Hepatocyte (in vitro differentiated cells): ENCODE data around the gene FIGNL1. TPM values are rescaled to one million over a fixed set of nuclear protein-coding genes. Genes with fewer than 3 reads are reported as not detected.

Experiments
- DNase-seq: peaks from one replicate; pipeline ENCODE4 v3.0.0-alpha.2; 2016; ENCODE audit warnings: low spot score
- H2AFZ ChIP-seq: fragments of 200-600 bp; sonication (generic); 2 replicates; pipeline ENCODE4 v1.6.0; 2016; ENCODE audit warnings: antibody characterized with exemption, mild to moderate bottlenecking
- H3K27ac ChIP-seq: fragments of 200-600 bp; sonication (generic); 2 replicates; pipeline ENCODE4 v1.5.1; 2016; ENCODE audit warnings: mild to moderate bottlenecking
- H3K27me3 ChIP-seq: fragments of 200-600 bp; sonication (generic); 2 replicates; pipeline ENCODE4 v1.6.1; 2016
- H3K36me3 ChIP-seq: fragments of 200-600 bp; sonication (generic); replicated peaks from 2 replicates; pipeline ENCODE4 v1.5.1; 2016; ENCODE audit warnings: low read depth; ENCODE audit not compliant: insufficient read depth
- H3K4me1 ChIP-seq: fragments of 200-600 bp; sonication (generic); 2 replicates; pipeline ENCODE4 v1.5.1; 2016; ENCODE audit warnings: mild to moderate bottlenecking, moderate library complexity; ENCODE audit not compliant: insufficient read depth
- H3K4me2 ChIP-seq: fragments of 200-600 bp; sonication (generic); 2 replicates; pipeline ENCODE4 v1.6.0; 2016
- H3K4me3 ChIP-seq: fragments of 200-600 bp; sonication (generic); 2 replicates; pipeline ENCODE4 v1.5.1; 2016; ENCODE audit warnings: mild to moderate bottlenecking
- H3K79me2 ChIP-seq: fragments of 200-600 bp; sonication (generic); 2 replicates; pipeline ENCODE4 v1.6.0; 2017; ENCODE audit warnings: mild to moderate bottlenecking
- H3K9me2 ChIP-seq: fragments of 200-600 bp; sonication (generic); replicated peaks from 2 replicates; pipeline ENCODE4 v1.6.0; 2017; ENCODE audit warnings: mild to moderate bottlenecking; ENCODE audit not compliant: insufficient read depth
- H3K9me3 ChIP-seq: fragments of 200-600 bp; sonication (generic); 2 replicates; pipeline ENCODE4 v1.5.1; 2016; ENCODE audit warnings: low read depth, mild to moderate bottlenecking
- H4K20me1 ChIP-seq: fragments of 200-600 bp; sonication (generic); 2 replicates; pipeline ENCODE4 v1.6.0; 2016; ENCODE audit warnings: mild to moderate bottlenecking; ENCODE audit not compliant: insufficient read depth, poor library complexity, severe bottlenecking
- CTCF ChIP-seq: fragments of 200-600 bp; sonication (generic); IDR thresholded peaks from 2 replicates; pipeline ENCODE4 v1.5.1; 2016; ENCODE audit warnings: antibody characterized with exemption, mild to moderate bottlenecking; ENCODE audit not compliant: poor library complexity
- EZH2 ChIP-seq: fragments of 200-600 bp; sonication (generic); IDR thresholded peaks from 2 replicates; pipeline ENCODE4 v1.6.1; 2016; ENCODE audit warnings: antibody characterized with exemption, mild to moderate bottlenecking, borderline replicate concordance
- EZH2phosphoT487 ChIP-seq: fragments of 200-600 bp; sonication (generic); IDR thresholded peaks from one replicate; pipeline ENCODE4 v1.6.1; 2018; ENCODE audit warnings: antibody characterized with exemption, mild to moderate bottlenecking, low read depth, moderate library complexity; ENCODE audit not compliant: unreplicated experiment, severe bottlenecking
- WGBS: methylation state at CpG from one replicate; pipeline ENCODE4 v1.1.6; 2016; ENCODE audit warnings: low lambda C conversion rate; ENCODE audit errors: missing lambda C conversion rate; 5-methylcytosine and 5-hydroxymethylcytosine counted together
- polyA plus RNA-seq: library from polyadenylated mRNA; unstranded; fragments of >200 nt; fragmentation: Nextera tagmentation; extraction: Ambion mirVana; gene quantifications from 2 replicates; pipeline ENCODE4 v1.2.1, GENCODE V29; 2016
- total RNA-seq: library from RNA; depleted of rRNA; stranded (reverse); fragments of >200 nt; gene quantifications from 2 replicates; pipeline ENCODE4 v1.2.3, GENCODE V29; 2014

Gene FIGNL1
- total and polyA plus RNA-seq, 2 experiments from 2014 or later, result 4.3 to 13.6 TPM

GRCh38 chr7:50497068-50497642 is 47.0 kb upstream of the FIGNL1 start:
- Histone ChIP-seq H3K4me1 (peaks cover 33% of the 10 kb centered on the region), H3K9me2 (no peaks in the 10 kb centered on the region), H3K27me3 (no peaks in the 10 kb centered on the region), H2AFZ (no peak overlapping the region), H4K20me1 (no peaks in the 10 kb centered on the region), H3K27ac (peak overlapping the region; percentile 90), H3K36me3 (no peaks in the 10 kb centered on the region), H3K4me2 (peak overlapping the region; percentile 60), H3K4me3 (no peak overlapping the region), H3K79me2 (no peaks in the 10 kb centered on the region), H3K9me3 (no peaks in the 10 kb centered on the region)
- TF ChIP-seq EZH2, result no peak
- no peak for TF ChIP-seq CTCF
- TF ChIP-seq EZH2phosphoT487, result no peak
- DNase-seq, result peak; percentile 68
- 37% methylated on average over 8 of the region's 8 CpGs for WGBS

GRCh38 chr7:50496569-50496968 is 46.4 kb upstream of the FIGNL1 start:
- Histone ChIP-seq H3K27me3 (no peaks in the 10 kb centered on the region), H2AFZ (no peak overlapping the region), H3K9me3 (no peaks in the 10 kb centered on the region), H3K79me2 (no peaks in the 10 kb centered on the region), H3K27ac (peak overlapping the region; percentile 90), H3K36me3 (no peaks in the 10 kb centered on the region), H3K4me2 (peak overlapping the region; percentile 60), H3K4me1 (peaks cover 28% of the 10 kb centered on the region), H4K20me1 (no peaks in the 10 kb centered on the region), H3K9me2 (no peaks in the 10 kb centered on the region), H3K4me3 (no peak overlapping the region)
- TF ChIP-seq CTCF (no peak), EZH2 (no peak), EZH2phosphoT487 (no peak)
- DNase-seq, result no peak
- WGBS, result 81% methylated on average over 6 of the region's 6 CpGs

GRCh38 chr7:50495746-50496145 is 45.6 kb upstream of the FIGNL1 start:
- H3K27ac ChIP-seq, result peak overlapping the region; percentile 90
- no peaks in the 10 kb centered on the region for H3K79me2 ChIP-seq
- no peaks in the 10 kb centered on the region for H3K27me3 ChIP-seq
- H3K4me2 ChIP-seq, result peak overlapping the region; percentile 60
- H3K36me3 ChIP-seq, result no peaks in the 10 kb centered on the region
- DNase-seq, result no peak
- H3K4me1 ChIP-seq, result peaks cover 28% of the 10 kb centered on the region
- no peaks in the 10 kb centered on the region for H4K20me1 ChIP-seq
- H2AFZ ChIP-seq, result no peak overlapping the region
- 78% methylated on average over 3 of the region's 3 CpGs for WGBS
- no peaks in the 10 kb centered on the region for H3K9me3 ChIP-seq
- no peaks in the 10 kb centered on the region for H3K9me2 ChIP-seq
- TF ChIP-seq EZH2phosphoT487 (no peak), EZH2 (no peak), CTCF (no peak)
- no peak overlapping the region for H3K4me3 ChIP-seq
